Fibroblast of pulmonary artery (primary cell): ENCODE results near the gene TWIST1.

ENCODE experiments used
- DNase-seq: peaks from one replicate; pipeline ENCODE4 v3.0.0-alpha.2; 2010; ENCODE audit warnings: low read depth
- H3K4me3 ChIP-seq: replicated peaks from 2 replicates; pipeline ENCODE4 v1.5.1; 2011; ENCODE audit warnings: low read depth, mild to moderate bottlenecking, control low read depth, low read length, moderate library complexity
- CTCF ChIP-seq: IDR thresholded peaks from 2 replicates; pipeline ENCODE4 v1.5.1; 2011; ENCODE audit warnings: mild to moderate bottlenecking, control low read depth, low read length, inconsistent platforms; ENCODE audit errors: missing control alignments

Gene TWIST1

GRCh38 chr7:19101909-19102308 is 15.5 kb downstream of the TWIST1 start:
- DNase-seq, result no peak
- TF ChIP-seq CTCF, result no peak
- no peak overlapping the region for H3K4me3 ChIP-seq

- DNase-seq, result no peak
- H3K4me3 ChIP-seq, result no peak overlapping the region
- no peak for TF ChIP-seq CTCF
Observed at GRCh38 chr7:19101472-19101871, 16.0 kb downstream of the TWIST1 start.

GRCh38 chr7:19099924-19100323 is 17.5 kb downstream of the TWIST1 start:
- no peak for TF ChIP-seq CTCF
- DNase-seq, result no peak
- no peak overlapping the region for H3K4me3 ChIP-seq

- no peak for DNase-seq
- TF ChIP-seq CTCF, result no peak
- H3K4me3 ChIP-seq, result no peak overlapping the region
Observed at GRCh38 chr7:19099194-19099593, 18.2 kb downstream of the TWIST1 start.

- TF ChIP-seq CTCF, result no peak
- H3K4me3 ChIP-seq, result no peak overlapping the region
- DNase-seq, result no peak
Observed at GRCh38 chr7:19098510-19098909, 18.9 kb downstream of the TWIST1 start.

GRCh38 chr7:19097165-19098055 is 20.0 kb downstream of the TWIST1 start:
- no peak overlapping the region for H3K4me3 ChIP-seq
- DNase-seq, result no peak
- TF ChIP-seq CTCF, result no peak
